ENCODE data around the gene RUNX1.

Gene RUNX1

GRCh38 chr21:34880401-34880800 is 168.7 kb downstream of the RUNX1 start:
- DNase-seq (ENCODE audit: low read depth): no peak

GRCh38 chr21:34878940-34879339 is 170.2 kb downstream of the RUNX1 start:
- DNase-seq (ENCODE audit: low read depth): no peak

- no peak for DNase-seq (ENCODE audit: low read depth)
These were observed 170.6 kb downstream of the RUNX1 start for GRCh38 chr21:34878501-34878900.

GRCh38 chr21:34877485-34878128 is 171.5 kb downstream of the RUNX1 start:
- DNase-seq (ENCODE audit: low read depth): no peak

- DNase-seq (ENCODE audit: low read depth): no peak
These were observed 173.3 kb downstream of the RUNX1 start for GRCh38 chr21:34875830-34876229.

- DNase-seq (ENCODE audit: low read depth): no peak
These were observed 174.2 kb downstream of the RUNX1 start for GRCh38 chr21:34874684-34875513.

- DNase-seq (ENCODE audit: low read depth): no peak
These were observed 177.8 kb downstream of the RUNX1 start for GRCh38 chr21:34871026-34871908.

GRCh38 chr21:34870246-34870645 is 178.9 kb downstream of the RUNX1 start:
- no peak for DNase-seq (ENCODE audit: low read depth)

GRCh38 chr21:34869545-34869944 is 179.6 kb downstream of the RUNX1 start:
- DNase-seq (ENCODE audit: low read depth): no peak

GRCh38 chr21:34867785-34868184 is 181.3 kb downstream of the RUNX1 start:
- no peak for DNase-seq (ENCODE audit: low read depth)

- DNase-seq (ENCODE audit: low read depth): no peak
These were observed 183.5 kb downstream of the RUNX1 start for GRCh38 chr21:34865400-34866241.

- DNase-seq (ENCODE audit: low read depth): no peak
These were observed 184.5 kb downstream of the RUNX1 start for GRCh38 chr21:34864370-34865149.

- DNase-seq (ENCODE audit: low read depth): no peak
These were observed 186.2 kb downstream of the RUNX1 start for GRCh38 chr21:34862951-34863350.

GRCh38 chr21:34861258-34861657 is 187.8 kb downstream of the RUNX1 start:
- DNase-seq (ENCODE audit: low read depth): no peak

GRCh38 chr21:34859976-34860653 is 189.0 kb downstream of the RUNX1 start:
- no peak for DNase-seq (ENCODE audit: low read depth)

GRCh38 chr21:34858559-34858958 is 190.5 kb downstream of the RUNX1 start:
- DNase-seq (ENCODE audit: low read depth): no peak

GRCh38 chr21:34857874-34858273 is 191.2 kb downstream of the RUNX1 start:
- DNase-seq (ENCODE audit: low read depth): no peak

GRCh38 chr21:34857122-34857713 is 191.9 kb downstream of the RUNX1 start:
- no peak for DNase-seq (ENCODE audit: low read depth)

GRCh38 chr21:34852448-34852847 is 196.7 kb downstream of the RUNX1 start:
- DNase-seq (ENCODE audit: low read depth): no peak

- no peak for DNase-seq (ENCODE audit: low read depth)
These were observed 198.9 kb downstream of the RUNX1 start for GRCh38 chr21:34850166-34850690.

Measured in HS-27A (cell line).